Renal cortical epithelial cell (primary cell): Measurements from ENCODE around the gene MCAT. TPM values are rescaled to one million over a fixed set of nuclear protein-coding genes. Genes with fewer than 3 reads are reported as not detected.

Source experiments
- DNase-seq: peaks from one replicate; pipeline ENCODE4 v3.0.0-alpha.2; 2011; ENCODE audit warnings: low read depth
- total RNA-seq: library from RNA; depleted of rRNA; stranded (reverse); fragments of >200 nt; gene quantifications from 2 replicates; pipeline ENCODE4 v1.2.3, GENCODE V29; 2014

The MCAT gene, protein sequence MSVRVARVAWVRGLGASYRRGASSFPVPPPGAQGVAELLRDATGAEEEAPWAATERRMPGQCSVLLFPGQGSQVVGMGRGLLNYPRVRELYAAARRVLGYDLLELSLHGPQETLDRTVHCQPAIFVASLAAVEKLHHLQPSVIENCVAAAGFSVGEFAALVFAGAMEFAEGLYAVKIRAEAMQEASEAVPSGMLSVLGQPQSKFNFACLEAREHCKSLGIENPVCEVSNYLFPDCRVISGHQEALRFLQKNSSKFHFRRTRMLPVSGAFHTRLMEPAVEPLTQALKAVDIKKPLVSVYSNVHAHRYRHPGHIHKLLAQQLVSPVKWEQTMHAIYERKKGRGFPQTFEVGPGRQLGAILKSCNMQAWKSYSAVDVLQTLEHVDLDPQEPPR
- 14.9 and 22.9 TPM in 2 replicates for total RNA-seq

GRCh38 chr22:43142880-43143562, at the start of gene MCAT:
Gene MCAT (minus strand): TSS chr22:43143398. CDS start chr22:43143348, 50 bp downstream.
- DNase-seq: peak; percentile 38

GRCh38 chr22:43191831-43192230, 48.6 kb upstream of the MCAT start:
- DNase-seq: no peak

DNA sequence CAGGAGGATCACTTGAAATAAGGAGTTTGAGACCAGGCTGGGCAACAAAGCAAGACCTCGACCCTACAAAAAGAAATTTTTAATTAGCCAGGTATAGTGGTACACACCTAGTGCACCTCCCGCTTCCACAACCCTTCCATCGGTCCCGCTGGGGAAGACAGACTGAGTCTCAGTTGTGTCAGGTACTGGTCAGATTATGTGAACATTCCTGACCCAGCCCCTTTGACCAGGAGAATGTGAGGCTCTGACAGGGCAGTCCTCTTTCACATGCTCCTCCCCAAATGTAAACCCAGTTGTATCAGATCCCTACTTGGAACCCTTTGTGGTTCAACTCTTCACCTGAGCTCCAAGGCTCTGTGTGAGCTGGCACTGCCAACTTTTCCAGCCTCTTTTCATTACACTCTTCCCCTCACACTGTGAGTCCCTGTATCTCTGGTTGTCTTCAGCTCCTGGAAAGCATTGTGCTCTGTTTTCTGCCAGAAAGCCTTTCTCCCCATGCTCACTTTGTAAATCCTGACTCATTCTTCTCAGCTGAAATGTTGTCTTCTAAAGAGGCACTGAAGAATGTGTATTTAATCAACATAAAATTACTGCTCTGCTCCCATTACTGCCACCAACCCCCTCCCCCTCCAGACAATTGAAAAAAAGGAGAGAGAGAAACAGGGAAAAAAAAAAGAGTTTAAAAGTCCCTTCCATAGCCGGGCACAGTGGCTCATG, 45.8 kb upstream of the MCAT start:
- DNase-seq: no peak

DNA sequence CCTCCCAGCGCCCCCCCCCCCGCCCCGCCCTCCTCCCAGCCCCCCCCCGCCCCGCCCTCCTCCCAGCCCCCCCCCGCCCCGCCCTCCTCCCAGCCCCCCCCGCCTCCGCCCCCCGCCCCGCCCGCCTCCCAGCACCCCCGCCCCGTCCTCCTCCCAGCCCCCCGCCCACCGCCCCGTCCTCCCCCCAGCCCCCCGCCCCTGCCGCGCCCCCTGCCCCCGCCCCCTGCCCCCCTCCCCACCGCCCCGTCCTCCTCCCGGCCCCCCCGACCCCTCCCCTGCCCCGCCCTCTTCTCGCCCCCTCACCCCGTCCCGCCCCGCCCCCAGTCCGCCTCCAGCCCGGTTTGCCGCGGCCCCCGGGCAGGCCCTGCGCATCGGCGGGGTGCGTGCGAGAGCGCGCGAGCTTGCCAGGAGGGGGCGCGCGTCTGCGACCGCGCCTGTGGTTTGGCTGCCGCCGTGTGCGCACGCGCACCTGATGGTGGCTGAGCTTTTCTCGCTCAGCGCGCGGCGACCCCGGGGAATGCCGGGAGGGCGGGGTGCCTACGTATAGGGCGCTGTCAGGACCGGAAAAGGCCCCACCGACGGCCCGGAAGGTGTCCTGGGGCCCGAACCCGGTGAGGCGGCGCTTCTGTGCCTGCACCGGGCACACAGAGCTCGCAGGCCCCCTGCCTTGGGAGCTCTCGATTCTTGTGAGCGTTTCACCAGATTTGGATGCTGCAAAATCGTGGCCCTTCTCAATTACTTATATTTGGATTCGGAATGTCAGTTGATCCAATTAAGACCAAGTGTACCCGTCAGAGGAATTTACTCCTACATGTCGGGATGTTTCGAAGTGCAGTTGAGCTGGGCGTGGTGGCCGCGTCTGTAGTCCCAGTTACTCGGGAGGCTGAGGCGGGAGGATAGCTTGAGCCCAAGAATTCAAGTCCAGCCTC, 44.2 kb upstream of the MCAT start:
- DNase-seq: peak; percentile 83

GRCh38 chr22:43186272-43187170, 43.3 kb upstream of the MCAT start, which contains the start of gene TTLL12:
Gene TTLL12 (minus strand): TSS chr22:43187134. CDS start chr22:43187069, 65 bp downstream.
- no peak for DNase-seq

DNA sequence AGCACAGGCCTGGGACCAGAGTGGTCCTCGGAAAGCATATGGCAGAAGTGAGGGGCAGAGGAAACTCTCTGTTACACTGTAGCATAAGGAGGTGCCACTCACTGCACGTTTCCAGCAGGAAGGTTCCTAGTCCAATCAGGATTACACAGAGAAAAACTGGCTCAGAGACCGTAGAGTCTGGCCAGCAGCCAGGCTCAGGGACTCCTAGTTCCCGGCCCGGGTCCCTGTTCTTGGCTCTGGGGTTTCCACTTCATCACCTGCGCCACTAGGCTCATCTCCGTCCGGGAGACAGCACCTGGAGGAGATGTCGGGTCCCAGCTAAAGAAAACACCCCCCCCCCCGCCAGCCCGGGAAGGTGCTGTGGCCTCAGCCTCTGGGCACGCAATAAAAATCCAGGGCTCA, 42.7 kb upstream of the MCAT start:
- peak; percentile 21 for DNase-seq

GRCh38 chr22:43183496-43184277, 40.5 kb upstream of the MCAT start:
- peak; percentile 48 for DNase-seq

GRCh38 chr22:43182726-43183125, 39.5 kb upstream of the MCAT start:
- no peak for DNase-seq

DNA sequence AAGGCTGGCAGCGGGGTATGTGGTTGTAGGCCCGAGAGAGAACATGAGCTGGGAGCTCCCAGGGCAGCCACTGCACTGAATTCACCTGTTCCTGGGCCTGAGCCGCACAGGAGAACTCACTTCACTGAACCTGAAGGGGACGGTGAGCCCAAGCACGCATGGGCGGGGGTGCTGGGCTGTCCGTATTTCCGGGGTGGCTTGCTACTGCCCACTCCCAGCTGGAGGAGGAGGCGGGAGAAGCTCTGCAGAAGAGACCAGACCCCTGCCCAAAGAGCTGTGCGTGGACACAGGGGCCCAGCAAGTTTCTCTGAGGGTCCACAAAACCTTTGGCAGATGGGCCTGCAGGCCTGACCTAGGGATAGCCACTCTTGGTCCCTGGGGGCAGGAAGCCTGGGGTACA, 38.9 kb upstream of the MCAT start:
- no peak for DNase-seq

- DNase-seq: no peak
Measured at GRCh38 chr22:43181321-43182076, 38.3 kb upstream of the MCAT start.

DNA sequence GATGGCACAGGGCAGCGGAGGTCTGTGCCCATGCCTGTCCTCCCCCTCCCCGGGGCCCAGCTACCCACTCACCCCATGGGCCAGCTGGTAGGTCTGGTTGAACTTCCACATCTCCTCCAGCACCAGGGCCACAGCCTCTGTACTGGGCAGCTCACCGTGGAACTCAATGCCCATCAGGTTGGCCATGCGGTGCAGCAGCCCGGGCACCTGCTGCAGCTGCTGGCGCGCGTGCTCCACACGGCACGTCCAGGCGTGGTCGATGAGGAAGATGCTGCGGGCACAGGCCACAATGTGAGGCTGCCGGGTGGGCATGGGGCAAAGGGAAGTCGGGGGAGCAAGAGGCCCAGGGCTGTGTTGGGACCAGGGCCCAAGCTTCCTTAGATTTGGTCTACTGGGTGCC, 37.5 kb upstream of the MCAT start:
- no peak for DNase-seq

DNA sequence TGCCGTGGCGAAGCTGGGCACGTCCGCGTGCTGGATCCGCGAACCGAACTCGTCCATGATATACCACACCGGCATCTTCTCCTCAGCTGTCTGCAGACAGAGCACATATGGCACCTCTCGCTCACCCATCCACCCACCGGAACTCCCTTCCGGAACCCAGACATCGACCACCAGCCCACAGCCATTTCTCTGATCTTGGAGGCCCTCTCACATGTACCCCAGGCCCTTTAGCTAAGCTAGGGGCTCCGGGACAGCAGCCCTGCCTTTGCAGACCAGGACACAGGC, 36.7 kb upstream of the MCAT start:
- DNase-seq: no peak

DNA sequence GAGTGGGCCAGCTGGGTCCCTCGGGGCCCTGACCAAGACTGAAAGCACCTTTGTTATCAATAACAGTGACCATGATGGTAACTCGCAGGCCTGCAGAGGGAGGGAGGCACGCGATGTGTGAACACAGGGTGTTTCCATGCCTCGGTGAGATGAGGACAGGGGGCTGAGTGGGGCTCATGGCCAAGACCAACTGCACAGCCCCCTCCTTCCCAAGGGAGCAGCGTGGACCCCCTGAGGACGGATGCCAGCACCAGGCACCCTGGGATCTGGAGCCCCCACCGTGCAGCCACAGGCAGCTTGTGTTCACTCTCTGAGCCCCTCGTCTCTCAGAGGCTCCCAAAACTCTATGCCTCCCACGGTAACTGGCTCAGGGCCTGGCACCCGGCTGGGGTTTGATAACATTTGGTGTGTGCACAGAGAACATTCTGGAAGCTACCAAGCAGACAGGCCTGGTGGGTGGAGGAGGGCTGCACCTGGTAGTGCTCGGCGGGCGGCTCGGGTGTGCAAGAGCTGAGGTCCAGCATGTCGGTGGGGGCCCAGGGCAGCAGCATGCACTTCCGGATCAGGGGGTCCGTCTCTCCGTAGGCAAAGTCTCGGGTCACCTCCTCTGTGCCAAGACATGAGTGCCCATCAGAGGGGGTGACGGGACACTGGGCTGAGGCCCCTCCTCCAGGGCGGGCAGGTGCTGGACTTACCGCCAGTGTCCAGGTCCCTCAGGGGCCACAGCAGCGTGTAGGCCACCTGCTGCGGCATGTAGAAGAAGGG, 36.1 kb upstream of the MCAT start:
- no peak for DNase-seq

DNA sequence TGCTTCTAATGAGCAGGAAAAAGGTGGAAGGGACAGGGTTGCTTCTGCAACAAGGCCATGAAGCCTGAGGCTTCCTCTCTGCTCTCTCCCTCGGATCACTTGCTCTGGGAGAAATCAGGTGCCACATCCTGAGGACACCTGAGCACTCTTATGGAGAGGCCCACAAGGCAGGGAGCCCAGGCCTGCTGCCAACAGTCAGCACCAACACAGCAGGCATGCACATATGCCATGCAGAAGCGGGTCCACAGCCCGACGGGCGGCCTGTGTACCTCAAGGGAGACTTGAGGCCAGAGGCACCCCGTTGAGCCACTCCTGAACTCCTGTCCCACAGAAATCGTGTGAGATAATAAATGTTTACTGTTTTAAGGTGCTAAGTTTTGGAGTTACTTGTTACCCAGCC, 34.3 kb upstream of the MCAT start:
- no peak for DNase-seq

DNA sequence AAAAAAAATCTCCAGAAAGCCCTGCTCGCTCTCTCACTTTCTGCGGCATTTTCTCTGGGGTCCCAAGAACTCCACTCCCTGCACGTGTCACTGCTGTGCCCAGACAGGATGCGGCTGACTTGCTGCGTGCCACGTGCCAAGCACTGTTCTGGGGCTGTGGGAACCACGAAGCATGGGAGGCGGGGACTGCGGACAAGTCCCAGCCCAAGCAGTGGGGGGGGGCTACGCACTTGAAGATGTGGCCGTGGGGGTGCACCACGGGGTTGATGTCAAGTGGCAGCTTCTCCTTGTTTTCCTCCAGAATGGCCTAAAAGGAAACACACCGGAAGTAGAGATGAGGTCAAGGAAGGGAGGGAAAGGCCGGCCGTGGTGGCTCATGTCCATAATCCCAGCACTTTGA, 32.9 kb upstream of the MCAT start:
- no peak for DNase-seq

GRCh38 chr22:43174941-43175531, 31.8 kb upstream of the MCAT start:
- DNase-seq: no peak

DNA sequence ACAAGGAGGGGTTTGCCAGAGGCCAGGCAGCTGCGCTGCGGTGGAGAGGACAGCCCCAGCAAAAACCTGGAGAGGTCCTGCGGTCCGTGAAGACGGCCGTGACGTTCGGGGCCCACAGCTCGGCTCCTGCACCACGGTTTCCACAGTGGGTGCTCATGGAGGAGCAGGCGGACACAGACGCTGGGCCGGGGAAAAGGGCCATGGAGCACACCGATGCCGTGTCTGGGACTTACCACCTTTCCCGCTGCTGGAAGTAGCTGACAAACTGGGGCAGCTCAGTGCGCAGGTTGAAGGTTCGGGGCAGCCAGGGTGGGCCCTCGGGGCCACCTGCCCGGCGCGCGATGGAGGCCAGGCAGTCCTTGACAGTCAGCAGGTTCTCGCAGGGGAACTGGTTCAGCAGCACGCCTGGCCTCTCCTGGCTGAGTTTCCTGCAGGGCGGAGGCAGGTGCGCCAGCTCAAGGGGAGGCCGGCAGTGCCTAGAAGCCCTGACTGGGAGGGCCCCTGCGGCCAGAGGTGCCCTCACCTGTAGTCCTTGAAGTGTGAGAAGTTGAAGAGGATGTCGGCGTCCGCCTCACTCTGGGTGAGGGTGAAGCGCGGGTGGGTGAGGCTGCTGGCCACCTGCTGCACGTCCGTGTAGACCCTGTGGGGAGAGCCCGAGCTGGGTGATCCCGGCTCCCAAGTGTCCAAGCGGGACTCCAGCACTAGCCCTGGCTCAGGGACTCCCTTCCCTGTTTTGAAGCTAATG, 30.9 kb upstream of the MCAT start:
- DNase-seq: no peak
